Gastroesophageal sphincter (tissue), 4 donors: ENCODE results near the gene WDR11. TPM values are rescaled to one million over a fixed set of nuclear protein-coding genes. Genes with fewer than 3 reads are reported as not detected.

Experiments
- ATAC-seq: fragments of 150-250 bp; one replicate; pipeline ENCODE4 v1.9.1; 2016; ENCODE audit warnings: mild to moderate bottlenecking, moderate library complexity
- H3K27ac ChIP-seq, 4 donors: fragments of 200-600 bp; sonication (generic) in 3 of 4; 1 replicate in 3 of 4; 2 replicates in 1 of 4; pipeline ENCODE4 v1.5.1; 2016 to 2019
- H3K27me3 ChIP-seq: fragments of 200-600 bp; sonication (generic); one replicate; pipeline ENCODE4 v1.5.1; 2019
- H3K36me3 ChIP-seq, 2 donors: fragments of 200-600 bp; sonication (generic); one replicate each; pipeline ENCODE4 v1.5.1; 2019; ENCODE audit warnings: control low read depth in 1 of 2
- H3K4me1 ChIP-seq, 3 donors: fragments of 200-600 bp; sonication (generic); 1 replicate in 2 of 3; 2 replicates in 1 of 3; pipeline ENCODE4 v1.5.1; 2016 to 2019; ENCODE audit warnings: control low read depth in 2 of 3
- H3K4me3 ChIP-seq, 2 donors: fragments of 200-600 bp; sonication (generic); one replicate each; pipeline ENCODE4 v1.5.1; 2019; ENCODE audit warnings: mild to moderate bottlenecking in 1 of 2, moderate library complexity in 1 of 2
- H3K9me3 ChIP-seq, 3 donors: fragments of 200-600 bp; sonication (generic); one replicate each; pipeline ENCODE4 v1.5.1; 2017 to 2019; ENCODE audit warnings: control low read depth in 2 of 3
- EP300 ChIP-seq: sonication (generic); formaldehyde crosslinking; IDR thresholded peaks from one replicate; pipeline ENCODE4 v1.6.1; 2017; ENCODE audit warnings: antibody characterized with exemption, mild to moderate bottlenecking
- POLR2A ChIP-seq, 2 donors: fragments of 450-650 bp; IDR thresholded peaks; one replicate each; pipeline ENCODE4 v1.6.1; 2017; ENCODE audit warnings: antibody characterized with exemption in 2 of 2, mild to moderate bottlenecking in 2 of 2, moderate library complexity in 1 of 2
- POLR2AphosphoS5 ChIP-seq: sonication (generic); formaldehyde crosslinking; IDR thresholded peaks from one replicate; pipeline ENCODE4 v1.6.1; 2017; ENCODE audit warnings: antibody characterized with exemption
- WGBS, 2 donors: methylation state at CpG; one replicate each; pipeline ENCODE4 v1.1.5; 2018; ENCODE audit warnings: low coverage in 1 of 2; 5-methylcytosine and 5-hydroxymethylcytosine counted together
- total RNA-seq, 4 donors: library from RNA; depleted of rRNA; stranded (reverse); fragments of >200 nt; gene quantifications; one replicate each; pipeline ENCODE4 v1.1.0, GENCODE V29; 2016
- TF ChIP-seq, protein P1 (sequence below), 4 experiments: fragments of 200-600 bp in 2 of 4; fragments of 450-650 bp in 2 of 4; sonication (generic) in 1 of 4; IDR thresholded peaks; one replicate each; pipeline ENCODE4 v1.5.1; 2017 to 2019; ENCODE audit warnings: antibody characterized with exemption in 4 of 4, mild to moderate bottlenecking in 2 of 4, moderate library complexity in 2 of 4

Gene WDR11
- total RNA-seq, 4 donors from 2014 or later = 37.2 to 62.4 (median 42.8) TPM

GRCh38 chr10:120841522-120842189 is 9.5 kb upstream of the WDR11 start:
- Histone ChIP-seq H3K27ac (no peak overlapping the region), H3K9me3 (no peaks in the 10 kb centered on the region)

DNA sequence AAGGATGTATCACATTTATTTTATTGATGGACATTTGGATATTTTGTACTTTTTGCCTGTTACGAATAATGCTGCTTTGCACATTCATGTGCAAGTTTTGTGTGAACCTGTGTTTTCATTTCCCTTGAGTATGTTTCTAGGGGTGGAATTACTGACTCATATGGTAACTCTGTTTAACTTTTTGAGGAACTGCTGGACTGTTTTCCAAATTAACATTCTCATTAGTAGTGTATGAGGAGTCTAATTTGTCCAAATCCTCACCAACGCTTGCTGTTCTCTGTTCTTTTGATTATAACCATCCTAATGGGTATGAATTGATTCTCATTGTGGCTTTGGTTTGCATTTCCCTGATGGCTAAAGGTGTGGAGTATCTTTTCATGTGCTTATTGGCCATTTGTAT is 3.2 kb downstream of the WDR11 start:
- H3K27ac ChIP-seq = no peak overlapping the region
- 88 to 93% methylated on average over 2 of the region's 2 CpGs for WGBS, 2 donors
- TF ChIP-seq POLR2AphosphoS5 (no peak), POLR2A (IDR thresholded peaks at IDR 0.05) (no peak), EP300 (no peak)
- TF ChIP-seq, protein P1, sequence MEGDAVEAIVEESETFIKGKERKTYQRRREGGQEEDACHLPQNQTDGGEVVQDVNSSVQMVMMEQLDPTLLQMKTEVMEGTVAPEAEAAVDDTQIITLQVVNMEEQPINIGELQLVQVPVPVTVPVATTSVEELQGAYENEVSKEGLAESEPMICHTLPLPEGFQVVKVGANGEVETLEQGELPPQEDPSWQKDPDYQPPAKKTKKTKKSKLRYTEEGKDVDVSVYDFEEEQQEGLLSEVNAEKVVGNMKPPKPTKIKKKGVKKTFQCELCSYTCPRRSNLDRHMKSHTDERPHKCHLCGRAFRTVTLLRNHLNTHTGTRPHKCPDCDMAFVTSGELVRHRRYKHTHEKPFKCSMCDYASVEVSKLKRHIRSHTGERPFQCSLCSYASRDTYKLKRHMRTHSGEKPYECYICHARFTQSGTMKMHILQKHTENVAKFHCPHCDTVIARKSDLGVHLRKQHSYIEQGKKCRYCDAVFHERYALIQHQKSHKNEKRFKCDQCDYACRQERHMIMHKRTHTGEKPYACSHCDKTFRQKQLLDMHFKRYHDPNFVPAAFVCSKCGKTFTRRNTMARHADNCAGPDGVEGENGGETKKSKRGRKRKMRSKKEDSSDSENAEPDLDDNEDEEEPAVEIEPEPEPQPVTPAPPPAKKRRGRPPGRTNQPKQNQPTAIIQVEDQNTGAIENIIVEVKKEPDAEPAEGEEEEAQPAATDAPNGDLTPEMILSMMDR (IDR thresholded peaks at IDR 0.05) = no peak
- H3K27me3 ChIP-seq = no peaks in the 10 kb centered on the region
- peaks cover 0 to 26% (median 5%) of the 10 kb centered on the region in 3 donors for H3K4me1 ChIP-seq
- H3K36me3 ChIP-seq = peaks cover 0 to 34% of the 10 kb centered on the region in 2 donors
- no peak overlapping the region for H3K4me3 ChIP-seq
- H3K9me3 ChIP-seq = no peaks in the 10 kb centered on the region
- no peak for ATAC-seq

More at GRCh38 chr10:120841522-120842189, 9.5 kb upstream of the WDR11 start:
- Histone ChIP-seq H3K4me1 (no peaks in the 10 kb centered on the region), H3K36me3 (no peaks in the 10 kb centered on the region), H3K27me3 (no peaks in the 10 kb centered on the region), H3K4me3 (no peak overlapping the region)
- 73 to 100% methylated on average over 1 of the region's 1 CpG for WGBS, 2 donors
- ATAC-seq = no peak
- TF ChIP-seq, protein P1 (IDR thresholded peaks at IDR 0.05) = no peak
- TF ChIP-seq EP300 (no peak), POLR2AphosphoS5 (no peak), POLR2A (IDR thresholded peaks at IDR 0.05) (no peak)

GRCh38 chr10:120861178-120861855 is 10.2 kb downstream of the WDR11 start:
- no peak overlapping the region for H3K4me3 ChIP-seq
- no peaks in the 10 kb centered on the region for H3K9me3 ChIP-seq
- WGBS, 2 donors = 73 to 74% methylated on average over 2 of the region's 2 CpGs
- TF ChIP-seq, protein P1 (IDR thresholded peaks at IDR 0.05) = no peak
- TF ChIP-seq POLR2AphosphoS5 (no peak), POLR2A (IDR thresholded peaks at IDR 0.05) (no peak), EP300 (no peak)
- no peaks in the 10 kb centered on the region for H3K27me3 ChIP-seq
- peaks cover 14 to 78% of the 10 kb centered on the region in 2 donors for H3K36me3 ChIP-seq
- H3K27ac ChIP-seq = no peak overlapping the region
- no peak for ATAC-seq
- no peaks in the 10 kb centered on the region for H3K4me1 ChIP-seq

DNA sequence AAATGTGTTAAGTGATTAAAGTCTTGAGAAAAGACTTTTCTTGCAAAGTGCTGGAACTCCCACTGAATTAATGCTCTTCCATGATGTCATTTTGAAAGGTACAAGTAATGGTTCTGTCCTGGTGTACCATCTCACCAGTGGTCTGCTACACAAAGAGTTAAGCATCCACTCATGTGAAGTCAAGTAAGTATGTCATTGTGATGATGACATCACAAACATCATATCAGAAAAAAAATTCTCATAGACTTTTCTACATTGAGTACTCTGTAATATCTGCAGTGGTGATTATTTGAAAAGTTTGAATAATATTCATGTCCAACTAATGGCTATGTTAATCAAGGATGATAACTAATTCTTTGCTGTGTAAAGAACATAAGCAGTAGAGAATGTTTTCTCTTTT is 22.6 kb downstream of the WDR11 start:
- H3K9me3 ChIP-seq = no peaks in the 10 kb centered on the region
- no peak overlapping the region for H3K4me3 ChIP-seq
- no peak for ATAC-seq
- no peaks in the 10 kb centered on the region for H3K4me1 ChIP-seq
- no peaks in the 10 kb centered on the region for H3K27me3 ChIP-seq
- peaks cover 3 to 92% of the 10 kb centered on the region in 2 donors for H3K36me3 ChIP-seq
- TF ChIP-seq EP300 (no peak), POLR2A (IDR thresholded peaks at IDR 0.05) (no peak), POLR2AphosphoS5 (no peak)
- TF ChIP-seq, protein P1 (IDR thresholded peaks at IDR 0.05) = no peak
- no peak overlapping the region for H3K27ac ChIP-seq

- ATAC-seq = no peak
- TF ChIP-seq POLR2A (IDR thresholded peaks at IDR 0.05) = no peak
- TF ChIP-seq, protein P1 (IDR thresholded peaks at IDR 0.05) = no peak
- TF ChIP-seq EP300 = no peak
- no peak for TF ChIP-seq POLR2AphosphoS5
- 80 to 100% methylated on average over 1 of the region's 1 CpG for WGBS, 2 donors
These were observed 31.9 kb downstream of the WDR11 start for GRCh38 chr10:120883071-120883470.

More at GRCh38 chr10:120883071-120883470, 31.9 kb downstream of the WDR11 start:
- Histone ChIP-seq H3K27me3 (no peaks in the 10 kb centered on the region), H3K27ac (no peak overlapping the region), H3K9me3 (no peaks in the 10 kb centered on the region), H3K4me3 (no peak overlapping the region), H3K36me3 (peaks cover 0 to 81% of the 10 kb centered on the region in 2 donors), H3K4me1 (no peaks in the 10 kb centered on the region)
